HepG2 (cell line): ENCODE results near the gene SLC6A16. TPM values are rescaled to one million over a fixed set of nuclear protein-coding genes. Genes with fewer than 3 reads are reported as not detected.

ENCODE experiments used
- ARID5B ChIP-seq: IDR thresholded peaks from 2 replicates; pipeline ENCODE4 v1.4.0; 2020; ENCODE audit warnings: mild to moderate bottlenecking, missing genetic modification reagents
- HINFP ChIP-seq: sonication (generic); formaldehyde crosslinking; IDR thresholded peaks from 2 replicates; pipeline ENCODE4 v1.4.0; 2020; ENCODE audit warnings: low read depth, mild to moderate bottlenecking, missing genetic modification reagents
- MED8 ChIP-seq: sonication (generic); formaldehyde crosslinking; IDR thresholded peaks from 2 replicates; pipeline ENCODE4 v1.8.1; 2023; ENCODE audit warnings: mild to moderate bottlenecking, missing genetic modification reagents; ENCODE audit not compliant: insufficient replicate concordance
- MXD3 ChIP-seq: IDR thresholded peaks from 2 replicates; pipeline ENCODE4 v1.6.1; 2016; ENCODE audit warnings: mild to moderate bottlenecking, missing biosample characterization, missing genetic modification reagents
- SP140L ChIP-seq: sonication (generic); formaldehyde crosslinking; IDR thresholded peaks from 2 replicates; pipeline ENCODE4 v1.4.0; 2020; ENCODE audit warnings: missing genetic modification reagents, borderline replicate concordance
- ZNF580 ChIP-seq: IDR thresholded peaks from 2 replicates; pipeline ENCODE4 v1.6.1; 2016; ENCODE audit warnings: low read depth, borderline replicate concordance
- polyA plus RNA-seq, 8 experiments: library from polyadenylated mRNA; depleted of rRNA in 3 of 8; stranded (reverse) in 7 of 8; unstranded in 1 of 8; fragments of >200 nt; fragmentation: Illumina TruSeq in 4 of 8; extraction: Trizol in 4 of 8; gene quantifications; 2 replicates each; pipeline versions ENCODE4 v1.2.1 to v1.2.3, GENCODE V29; 2011 to 2016; ENCODE audit warnings: low read depth in 4 of 8, missing spikeins in 1 of 8, mixed read lengths in 1 of 8; ENCODE audit not compliant: insufficient read depth in 1 of 8
- total RNA-seq, 5 experiments: library from RNA; depleted of rRNA; stranded (reverse); fragments of >200 nt; fragmentation: Illumina TruSeq; extraction: Trizol; gene quantifications; 2 replicates each; pipeline ENCODE4 v1.2.3, GENCODE V29; 2016; ENCODE audit warnings: low read depth in 1 of 5

SLC6A16 gene
- total and polyA plus RNA-seq, 2 of the 13 experiments (the other 11 are each of a cell fraction or from before 2014, with no cell fraction given), result 0.07 to 0.18 TPM

GRCh38 chr19:49297403-49297802, 27.6 kb downstream of the SLC6A16 start (continued):
- TF ChIP-seq ARID5B (CRISPR knock-in tag) (no peak), MXD3 (CRISPR knock-in tag) (no peak), HINFP (CRISPR knock-in tag) (no peak), MED8 (CRISPR knock-in tag) (no peak), ZNF580 (CRISPR knock-in tag) (no peak), SP140L (CRISPR knock-in tag) (no peak)
